Measurements from ENCODE around the gene PCBP3.
A peak's percentile ranks its signal among the peaks of the same experiment; 100 is the strongest.
"Not testable (repeated sequence)": the region's sequence is repeated elsewhere in the genome, so short reads cannot be mapped to it uniquely, and the experiment has no call there.

The PCBP3 gene

GRCh38 chr21:45969921-45970673, 326.6 kb downstream of the PCBP3 start:
- no peak for DNase-seq (ENCODE audit: low read depth)

DNA sequence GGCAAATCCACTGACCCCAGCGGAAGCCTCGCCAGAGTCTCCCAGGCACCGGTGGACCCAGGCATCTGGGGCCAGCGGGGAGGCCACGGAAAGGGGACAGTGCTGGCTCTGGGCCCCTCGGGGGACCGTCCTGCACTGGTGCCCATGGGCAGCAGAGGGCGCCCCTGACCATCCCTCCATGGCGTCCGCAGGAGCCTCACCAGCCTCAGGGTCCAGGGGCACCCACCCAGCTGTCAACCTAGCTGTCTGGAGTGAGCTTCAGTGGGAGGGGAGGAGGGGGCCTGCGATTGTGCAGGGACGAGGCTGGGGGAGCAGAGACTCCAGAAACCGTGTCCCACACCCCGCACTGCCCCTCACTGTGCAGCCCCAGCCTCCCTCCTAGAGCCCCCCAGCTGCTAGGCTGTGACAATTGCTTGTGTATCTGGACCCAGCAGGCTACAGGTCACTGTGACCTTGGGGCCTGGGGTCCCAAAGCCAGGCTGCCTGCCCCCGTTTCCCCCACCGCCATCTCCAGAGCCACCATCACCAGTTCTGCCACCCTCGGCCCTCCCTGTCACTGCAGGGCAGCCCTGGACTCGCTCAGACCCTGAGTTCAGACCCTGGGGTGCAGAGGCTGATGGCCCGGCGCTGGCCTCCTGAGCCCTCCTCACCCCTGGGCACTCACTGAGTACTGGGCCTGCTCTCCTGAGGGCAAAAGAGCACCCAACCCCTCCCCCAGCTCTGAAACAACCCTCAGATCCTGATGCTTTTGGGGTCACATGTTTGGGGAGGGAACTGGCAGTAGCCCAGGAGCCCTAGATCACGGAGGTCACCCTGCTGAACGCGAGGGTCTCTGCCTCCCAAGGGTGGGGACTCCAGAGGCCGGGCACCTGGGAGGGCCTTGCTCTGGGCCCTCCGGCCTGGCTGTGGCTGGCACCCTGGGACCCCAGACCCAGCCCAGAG, 327.4 kb downstream of the PCBP3 start:
- DNase-seq (ENCODE audit: low read depth): no peak

DNA sequence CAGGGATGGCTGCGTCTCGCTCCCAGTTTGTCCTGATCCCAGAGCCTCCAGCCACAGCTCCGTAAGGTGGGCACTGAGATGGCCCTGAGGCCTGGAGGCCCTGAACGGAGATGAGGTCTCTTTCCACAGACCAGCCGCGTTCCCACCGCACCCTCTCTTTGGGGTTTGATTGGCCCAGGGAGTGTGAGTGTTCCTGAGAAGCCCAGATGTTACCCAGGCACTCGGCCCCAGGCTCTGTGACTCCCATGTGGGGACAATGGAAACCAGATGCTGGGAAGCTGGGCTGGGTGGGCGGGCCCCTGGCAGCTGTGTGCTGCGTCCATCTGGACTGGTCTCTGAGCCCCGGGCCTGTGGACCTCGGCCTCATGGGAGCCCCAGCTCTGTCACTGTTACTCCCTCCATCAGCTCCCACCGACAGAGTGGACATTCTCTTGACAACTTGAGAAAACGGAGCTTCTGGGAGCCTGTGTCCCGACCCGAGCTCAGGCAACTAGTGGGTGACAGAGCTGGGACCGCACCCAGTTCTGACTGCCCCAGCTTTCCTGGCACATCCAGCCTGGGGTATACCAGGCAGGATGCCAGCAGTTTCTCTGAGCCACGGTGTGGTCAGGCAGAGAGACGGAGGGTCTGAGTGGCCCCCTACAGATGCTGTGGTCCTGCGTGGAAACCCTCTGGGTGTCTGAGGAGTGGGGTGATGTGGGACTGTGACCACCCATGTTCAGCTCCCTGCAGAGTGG, 328.3 kb downstream of the PCBP3 start:
- no peak for DNase-seq (ENCODE audit: low read depth)

DNA sequence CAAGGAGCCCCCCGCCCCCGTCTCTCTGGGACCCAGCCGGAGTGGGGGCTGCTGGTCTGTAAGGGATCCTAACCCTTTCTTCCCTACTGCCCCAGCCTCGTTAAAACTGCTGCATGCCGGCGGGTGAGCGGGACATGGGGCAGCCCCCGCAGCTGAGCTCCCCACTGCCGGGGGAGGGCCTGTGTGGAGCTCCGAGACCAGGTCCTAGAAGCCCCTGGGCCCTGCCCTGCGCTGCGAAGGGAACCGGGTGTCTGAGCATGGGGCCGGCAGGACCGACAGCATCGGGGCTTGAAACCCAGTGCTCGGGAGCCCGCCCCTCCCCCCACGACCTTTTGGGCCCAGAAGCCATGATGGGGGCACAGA, 328.8 kb downstream of the PCBP3 start:
- DNase-seq (ENCODE audit: low read depth): no peak

- no peak for DNase-seq (ENCODE audit: low read depth)
Measured at GRCh38 chr21:45972716-45973474, 329.4 kb downstream of the PCBP3 start.

DNA sequence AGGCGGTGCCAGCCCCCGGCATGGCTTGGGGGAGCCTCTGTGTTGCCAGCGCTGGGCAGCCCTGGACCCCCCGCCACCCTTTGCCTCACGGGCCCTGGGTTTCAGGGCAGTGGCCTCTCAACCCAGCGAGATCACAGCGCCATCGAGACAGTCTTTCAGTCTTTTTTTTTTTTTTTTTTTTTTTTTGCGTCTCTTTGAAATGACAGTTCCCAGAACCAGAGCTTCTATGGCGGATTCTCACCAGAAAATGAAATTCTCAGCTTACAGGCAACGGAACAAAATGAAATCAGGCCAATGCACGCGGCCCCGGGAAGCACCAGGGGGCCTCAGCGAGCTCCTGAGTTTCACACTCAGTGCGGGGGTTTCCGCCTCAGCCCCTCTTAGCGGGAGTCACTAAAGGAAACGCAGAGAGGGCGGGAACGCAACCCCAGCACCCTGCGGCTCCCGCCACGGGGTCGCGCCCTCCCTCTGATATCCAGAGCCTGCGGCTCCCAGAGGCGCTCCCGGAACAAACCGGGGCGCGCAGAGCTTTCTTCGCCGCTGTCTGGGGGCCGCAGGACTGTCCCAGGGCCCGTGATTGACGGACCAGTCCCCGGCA, 330.0 kb downstream of the PCBP3 start:
- DNase-seq (ENCODE audit: low read depth): peak; percentile 62

DNA sequence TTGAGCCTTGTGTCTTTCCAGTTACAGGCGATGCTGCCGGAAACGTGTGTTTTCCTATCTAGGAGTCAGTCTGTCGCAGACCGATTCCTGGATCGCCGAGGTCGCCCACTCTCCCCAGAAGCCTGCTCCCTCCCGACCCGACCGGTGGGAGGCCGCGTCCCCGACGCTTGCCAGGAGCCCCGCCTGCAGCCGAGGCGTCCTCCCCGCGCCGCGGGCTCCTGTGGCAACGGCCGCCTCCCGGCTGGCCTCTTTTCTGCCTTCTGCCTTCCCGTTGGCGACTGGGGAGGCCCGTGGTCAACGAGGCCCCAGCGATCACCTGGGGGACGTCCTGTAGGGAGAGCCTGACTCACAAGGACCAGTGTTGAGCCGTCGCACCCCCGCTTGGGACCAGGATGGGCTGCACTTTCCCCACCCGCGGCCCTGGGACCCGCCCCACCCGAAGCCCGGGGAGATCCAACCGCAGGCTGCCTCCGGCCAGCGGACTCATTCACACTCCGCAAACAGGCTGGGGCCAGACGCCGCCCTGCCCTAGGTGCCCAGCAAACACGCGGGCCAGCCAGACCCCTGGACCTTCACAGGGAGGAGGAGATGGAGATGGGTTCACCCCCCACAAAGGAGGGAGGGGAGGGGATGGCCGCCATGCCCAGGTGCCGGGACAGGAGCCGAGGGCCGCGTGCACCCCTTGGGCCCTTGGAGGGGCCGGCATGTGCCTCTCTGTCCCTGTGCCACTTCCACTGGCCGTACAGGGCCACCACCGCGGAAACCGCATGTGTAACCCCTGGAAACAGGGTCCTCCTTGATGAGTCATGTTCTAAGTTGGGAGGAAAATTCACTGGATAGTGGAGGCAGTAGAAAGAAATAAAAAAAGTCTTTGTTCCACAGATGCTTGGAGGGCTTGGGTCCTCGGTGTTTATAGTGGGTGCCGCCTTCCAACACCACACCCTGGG, 330.8 kb downstream of the PCBP3 start:
- no peak for DNase-seq (ENCODE audit: low read depth)

DNA sequence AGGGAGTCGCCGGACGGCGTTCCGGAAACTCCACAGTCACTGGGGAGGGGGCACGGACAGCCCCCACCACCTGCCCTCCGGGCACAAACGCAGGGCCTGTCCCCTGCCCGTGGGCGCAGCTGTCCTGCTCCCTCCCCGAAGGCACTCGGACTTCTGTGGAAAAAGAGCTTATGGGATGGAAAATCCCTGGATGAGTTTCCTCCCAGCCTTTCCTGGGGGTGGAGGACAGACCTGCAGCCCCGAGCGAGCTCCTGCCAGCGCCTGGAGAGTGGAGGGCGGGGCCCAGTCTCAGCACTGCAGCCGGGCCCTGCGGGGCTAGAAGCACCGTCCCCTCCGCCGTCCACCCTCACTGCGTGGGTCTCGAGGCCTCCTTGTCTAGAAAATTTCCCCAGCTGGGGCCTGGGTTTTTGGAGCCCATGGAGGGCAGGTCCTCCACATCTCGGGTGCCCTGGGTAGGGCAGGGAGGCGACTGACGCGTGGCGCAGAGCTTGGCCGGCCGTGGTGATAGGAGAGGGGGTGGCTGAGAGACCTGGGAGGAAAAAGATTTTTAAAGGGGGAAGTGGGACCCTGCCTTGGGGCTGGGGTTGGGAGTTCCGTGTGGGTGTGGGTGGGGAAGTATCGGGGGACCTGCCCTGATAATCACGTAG, 331.6 kb downstream of the PCBP3 start:
- DNase-seq (ENCODE audit: low read depth): no peak

DNA sequence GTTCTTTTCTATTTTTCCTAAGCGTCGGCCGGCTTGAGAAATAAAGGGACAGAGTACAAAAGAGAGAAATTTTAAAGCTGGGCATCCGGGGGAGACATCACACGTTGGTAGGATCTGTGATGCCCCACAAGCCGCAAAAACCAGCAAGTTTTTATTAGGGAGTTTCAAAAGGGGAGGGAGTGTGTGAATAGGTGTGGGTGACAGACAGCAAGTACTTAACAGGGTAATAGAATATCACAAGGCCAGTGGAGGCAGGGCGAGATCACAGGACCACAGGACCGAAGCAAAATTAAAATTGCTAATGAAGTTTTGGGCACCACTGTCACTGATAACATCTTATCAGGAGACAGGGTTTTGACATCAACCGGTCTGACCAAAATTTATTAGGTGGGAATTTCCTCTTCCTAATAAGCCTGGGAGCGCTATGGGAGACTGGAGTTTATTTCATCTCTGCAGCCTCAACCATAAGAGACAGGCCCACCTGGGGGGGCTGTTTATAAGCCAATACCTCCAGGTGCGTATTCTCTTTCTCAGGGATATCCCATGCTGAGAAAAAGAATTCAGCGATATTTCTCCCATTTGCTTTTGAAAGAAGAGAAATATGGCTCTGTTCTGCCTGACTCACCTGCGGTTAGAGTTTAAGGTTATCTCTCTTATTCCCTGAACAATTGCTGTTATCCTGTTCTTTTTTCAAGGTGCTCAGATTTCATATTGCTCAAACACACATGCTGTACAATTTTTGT, 332.3 kb downstream of the PCBP3 start:
- DNase-seq (ENCODE audit: low read depth): not testable (repeated sequence)

- no peak for DNase-seq (ENCODE audit: low read depth)
Measured at GRCh38 chr21:45976701-45977311, 333.3 kb downstream of the PCBP3 start.

DNA sequence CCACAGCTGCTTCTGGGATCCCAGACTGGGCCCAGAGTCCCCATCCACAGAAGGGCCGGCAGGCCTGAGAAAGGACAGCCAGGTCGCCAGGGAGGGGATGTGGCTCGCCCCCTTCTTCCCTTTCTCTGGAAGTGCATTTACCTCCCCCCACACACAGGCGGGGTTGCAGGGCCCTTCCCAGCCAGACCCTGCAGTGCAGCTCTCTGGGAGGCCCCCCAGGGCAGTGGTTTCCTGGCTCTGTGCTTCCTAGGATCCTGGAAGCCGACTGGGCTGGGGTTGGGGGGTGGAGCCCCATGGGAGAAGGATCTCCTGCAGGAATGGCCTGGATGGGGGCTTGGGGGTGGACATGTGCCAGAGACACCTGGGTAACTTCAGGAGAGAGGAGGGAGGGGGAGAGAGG, 333.9 kb downstream of the PCBP3 start:
- DNase-seq (ENCODE audit: low read depth): no peak

- no peak for DNase-seq (ENCODE audit: low read depth)
Measured at GRCh38 chr21:45979141-45979631, 335.7 kb downstream of the PCBP3 start.

DNA sequence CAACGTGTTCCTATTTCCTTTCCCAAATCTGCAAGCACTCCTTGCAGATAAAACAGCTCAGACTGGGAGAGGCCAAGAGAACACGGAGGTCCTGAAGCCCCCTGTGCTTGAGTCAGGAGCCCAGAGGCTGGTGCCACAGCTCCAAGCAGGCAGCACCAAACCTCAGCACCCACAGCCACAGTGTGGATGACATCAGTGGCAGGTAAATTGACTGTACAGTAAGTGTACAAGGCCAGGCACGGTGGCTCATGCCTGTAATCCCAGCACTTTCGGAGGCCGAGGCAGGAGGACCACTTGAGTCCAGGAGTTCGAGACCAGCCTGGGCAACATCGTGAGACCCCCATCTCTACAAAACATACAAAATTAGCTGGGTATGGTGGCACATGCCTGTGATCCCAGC, 336.1 kb downstream of the PCBP3 start:
- DNase-seq (ENCODE audit: low read depth): no peak

DNA sequence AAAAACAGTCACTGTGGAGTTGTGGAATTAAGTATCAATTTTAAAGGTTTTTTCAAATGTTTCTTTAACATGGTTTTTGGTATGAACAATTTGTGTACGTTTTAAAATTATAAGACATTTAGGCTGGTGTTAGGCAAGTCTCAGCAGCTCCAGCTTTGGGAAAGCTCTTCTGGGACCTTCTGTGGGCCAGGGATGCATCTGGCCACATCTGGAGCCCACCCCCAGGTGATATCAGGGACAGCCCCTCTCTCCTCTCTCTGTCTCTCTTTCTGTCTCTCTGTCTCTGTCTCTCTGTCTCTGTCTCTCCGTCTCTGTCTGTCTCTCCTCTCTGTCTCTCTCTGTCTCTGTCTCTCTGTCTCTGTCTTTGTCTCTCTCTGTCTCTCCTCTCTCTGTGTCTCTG, 336.7 kb downstream of the PCBP3 start:
- DNase-seq (ENCODE audit: low read depth): no peak

- DNase-seq (ENCODE audit: low read depth): no peak
Measured at GRCh38 chr21:45980697-45981096, 337.2 kb downstream of the PCBP3 start.

GRCh38 chr21:45981151-45982091, 337.9 kb downstream of the PCBP3 start, which contains the start of gene COL6A1:
Gene COL6A1 (plus strand): TSS chr21:45981770. CDS start chr21:45981851, 81 bp downstream.
- DNase-seq (ENCODE audit: low read depth): no peak
